Liver (tissue), 9 donors: ENCODE data around the gene LRRC61. TPM values are rescaled to one million over a fixed set of nuclear protein-coding genes. Genes with fewer than 3 reads are reported as not detected.
A peak's percentile ranks its signal among the peaks of the same experiment; 100 is the strongest.

Source experiments
- DNase-seq: peaks from one replicate; pipeline ENCODE4 v3.0.0-alpha.2; 2017; ENCODE audit warnings: low spot score
- H3K27ac ChIP-seq, 2 donors: one replicate each; pipeline ENCODE4 v1.7.0; 2013; ENCODE audit warnings: inconsistent platforms in 2 of 2, low read length in 2 of 2, control low read depth in 1 of 2, low read depth in 1 of 2, mild to moderate bottlenecking in 1 of 2
- H3K27me3 ChIP-seq, 4 donors: one replicate each; pipeline versions ENCODE4 v1.6.1 to v1.7.0; 2013; ENCODE audit warnings: low read length in 3 of 4, inconsistent platforms in 1 of 4, mild to moderate bottlenecking in 1 of 4, moderate library complexity in 1 of 4; ENCODE audit not compliant: control insufficient read depth in 4 of 4, insufficient read depth in 4 of 4
- H3K36me3 ChIP-seq, 4 donors: one replicate each; pipeline versions ENCODE4 v1.6.1 to v1.7.0; 2013; ENCODE audit warnings: low read length in 3 of 4, mild to moderate bottlenecking in 3 of 4, low read depth in 1 of 4, moderate library complexity in 1 of 4; ENCODE audit not compliant: control insufficient read depth in 4 of 4, insufficient read depth in 3 of 4
- H3K4me1 ChIP-seq, 4 donors: one replicate each; pipeline versions ENCODE4 v1.6.1 to v1.7.0; 2013; ENCODE audit warnings: low read length in 3 of 4, mild to moderate bottlenecking in 3 of 4, moderate library complexity in 1 of 4; ENCODE audit not compliant: control insufficient read depth in 4 of 4, insufficient read depth in 4 of 4
- H3K4me3 ChIP-seq, 3 donors: one replicate each; pipeline versions ENCODE4 v1.6.1 to v1.7.0; 2013; ENCODE audit warnings: low read length in 3 of 3, control low read depth in 1 of 3, low read depth in 1 of 3, mild to moderate bottlenecking in 1 of 3
- H3K9ac ChIP-seq, 2 donors: one replicate each; pipeline ENCODE4 v1.7.0; 2013; ENCODE audit warnings: low read length in 2 of 2, mild to moderate bottlenecking in 2 of 2, moderate library complexity in 2 of 2, control low read depth in 1 of 2, low read depth in 1 of 2
- H3K9me3 ChIP-seq, 4 donors: one replicate each; pipeline versions ENCODE4 v1.6.1 to v1.7.0; 2013; ENCODE audit warnings: low read length in 3 of 4; ENCODE audit not compliant: control insufficient read depth in 4 of 4
- ATF3 ChIP-seq: IDR thresholded peaks from 2 replicates; pipeline ENCODE4 v1.6.1; 2016; ENCODE audit warnings: antibody characterized with exemption
- EGR1 ChIP-seq, 2 donors: IDR thresholded peaks; 2 replicates each; pipeline ENCODE4 v1.6.1; 2016 to 2018; ENCODE audit warnings: antibody characterized with exemption in 2 of 2, low read depth in 2 of 2
- FOXA1 ChIP-seq: IDR thresholded peaks from 2 replicates; pipeline ENCODE4 v1.6.1; 2016; ENCODE audit warnings: antibody characterized with exemption
- FOXA2 ChIP-seq: IDR thresholded peaks from 2 replicates; pipeline ENCODE4 v1.6.1; 2016; ENCODE audit warnings: antibody characterized with exemption
- GABPA ChIP-seq, 2 donors: IDR thresholded peaks in 1 of 2; conservative IDR thresholded peaks in 1 of 2; 2 replicates each; pipeline ENCODE4 v1.6.1; 2016; ENCODE audit warnings: antibody characterized with exemption in 2 of 2, mild to moderate bottlenecking in 1 of 2, moderate library complexity in 1 of 2
- HNF4A ChIP-seq, 2 donors: conservative IDR thresholded peaks; 2 replicates each; pipeline ENCODE4 v1.6.1; 2016; ENCODE audit warnings: antibody characterized with exemption in 2 of 2, mild to moderate bottlenecking in 2 of 2
- HNF4G ChIP-seq: IDR thresholded peaks from 2 replicates; pipeline ENCODE4 v1.6.1; 2016; ENCODE audit warnings: antibody characterized with exemption
- JUND ChIP-seq, 2 donors: IDR thresholded peaks; 2 replicates each; pipeline ENCODE4 v1.6.1; 2016; ENCODE audit warnings: antibody characterized with exemption in 2 of 2
- MAX ChIP-seq: IDR thresholded peaks from 2 replicates; pipeline ENCODE4 v1.6.1; 2016; ENCODE audit warnings: antibody characterized with exemption
- NR2F2 ChIP-seq: IDR thresholded peaks from 2 replicates; pipeline ENCODE4 v1.6.1; 2016; ENCODE audit warnings: antibody characterized with exemption
- RAD21 ChIP-seq, 2 donors: IDR thresholded peaks; 2 replicates each; pipeline ENCODE4 v1.6.1; 2016; ENCODE audit warnings: antibody characterized with exemption in 2 of 2, mild to moderate bottlenecking in 2 of 2
- RXRA ChIP-seq, 2 donors: IDR thresholded peaks; 2 replicates each; pipeline ENCODE4 v1.6.1; 2017 to 2018; ENCODE audit warnings: antibody characterized with exemption in 2 of 2, mild to moderate bottlenecking in 1 of 2
- SP1 ChIP-seq: IDR thresholded peaks from 2 replicates; pipeline ENCODE4 v1.6.1; 2018; ENCODE audit warnings: antibody characterized with exemption, mild to moderate bottlenecking
- TAF1 ChIP-seq: conservative IDR thresholded peaks from 2 replicates; pipeline ENCODE4 v1.6.1; 2016; ENCODE audit warnings: antibody characterized with exemption, mild to moderate bottlenecking
- YY1 ChIP-seq: IDR thresholded peaks from 2 replicates; pipeline ENCODE4 v1.6.1; 2016; ENCODE audit warnings: antibody characterized with exemption, mild to moderate bottlenecking
- ZBTB33 ChIP-seq: IDR thresholded peaks from 2 replicates; pipeline ENCODE4 v1.6.1; 2016; ENCODE audit warnings: antibody characterized with exemption
- WGBS: extraction: QIAGEN DNeasy Blood & Tissue Kit; methylation state at CpG from one replicate; pipeline ENCODE4 v1.1.7; 2013; 5-methylcytosine and 5-hydroxymethylcytosine counted together
- polyA plus RNA-seq, 2 donors: library from polyadenylated mRNA; stranded (reverse) in 1 of 2; unstranded in 1 of 2; fragments of 200-250 nt in 1 of 2; fragments of >200 nt in 1 of 2; fragmentation: Nextera tagmentation in 1 of 2; extraction: Ambion mirVana in 1 of 2; gene quantifications; one replicate each; pipeline versions ENCODE4 v1.2.1 to v1.2.3, GENCODE V29; 2013 to 2015
- total RNA-seq, 2 donors: library from RNA; depleted of rRNA; stranded (reverse); fragments of >200 nt; gene quantifications; one replicate each; pipeline ENCODE4 v1.2.3, GENCODE V29; 2014
- TF ChIP-seq, protein P1 (sequence below): fragments of 150-350 bp; IDR thresholded peaks from 2 replicates; pipeline ENCODE4 v1.5.1; 2017; ENCODE audit warnings: improper control_type of control experiment, low read depth, low read length; ENCODE audit not compliant: missing input control
- TF ChIP-seq, protein P2 (sequence below): IDR thresholded peaks from 2 replicates; pipeline ENCODE4 v1.6.1; 2016; ENCODE audit warnings: antibody characterized with exemption, mild to moderate bottlenecking
- donor health status: healthy.
- donor health status: healthy.
- donor health status: healthy.
- donor health status: healthy.
- donor health status: healthy.

Gene LRRC61
- total and polyA plus RNA-seq, 4 donors, result 12.0 to 21.0 (median 15.6) TPM

DNA sequence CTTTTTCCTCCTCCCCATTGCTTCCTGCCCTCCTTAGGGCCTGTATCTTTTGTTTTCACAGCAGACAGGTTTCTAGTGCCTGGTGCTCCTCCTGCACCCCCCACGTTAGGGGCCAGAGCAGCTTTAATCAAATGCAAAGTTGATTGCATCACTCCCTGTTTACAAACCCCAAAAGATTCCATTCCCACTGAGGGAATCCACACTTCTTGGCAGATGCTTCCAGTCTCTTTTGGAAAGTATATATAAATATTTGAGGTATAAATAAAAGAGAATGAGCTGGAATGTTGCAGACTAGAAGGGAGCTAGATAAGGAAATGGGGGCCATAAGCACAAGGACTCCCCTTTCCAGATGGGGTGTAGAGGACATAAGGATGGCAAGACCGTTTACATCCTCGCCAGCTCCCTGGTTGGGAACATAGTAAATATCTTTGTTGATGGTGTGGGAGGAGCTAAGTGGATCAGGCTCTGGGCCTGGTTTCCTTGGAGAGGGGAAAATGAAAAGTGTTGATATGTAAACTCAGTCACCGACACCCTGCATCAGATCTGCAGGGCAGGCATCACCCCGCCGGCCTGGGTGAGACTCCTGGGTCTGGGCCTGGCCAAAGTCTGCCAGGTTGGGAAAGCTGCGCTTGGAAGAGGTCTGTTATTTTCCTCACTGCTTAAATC, 12.1 kb downstream of the LRRC61 start:
- Histone ChIP-seq H3K9ac (no peak overlapping the region), H3K4me1 (peaks cover 23 to 60% (median 55%) of the 10 kb centered on the region in 4 donors), H3K9me3 (no peaks in the 10 kb centered on the region), H3K4me3 (no peak overlapping the region), H3K36me3 (peaks cover 0 to 21% (median 7%) of the 10 kb centered on the region in 4 donors), H3K27me3 (no peaks in the 10 kb centered on the region), H3K27ac (peak overlapping the region; percentile 77 to 80)
- DNase-seq, result no peak
- TF ChIP-seq NR2F2, result no peak
- peak in 1 of 2 donors; percentile 32 for TF ChIP-seq JUND (IDR thresholded peaks at IDR 0.05)
- peak; percentile 19 to 60 for TF ChIP-seq RXRA (IDR thresholded peaks at IDR 0.05)
- TF ChIP-seq, protein P1, sequence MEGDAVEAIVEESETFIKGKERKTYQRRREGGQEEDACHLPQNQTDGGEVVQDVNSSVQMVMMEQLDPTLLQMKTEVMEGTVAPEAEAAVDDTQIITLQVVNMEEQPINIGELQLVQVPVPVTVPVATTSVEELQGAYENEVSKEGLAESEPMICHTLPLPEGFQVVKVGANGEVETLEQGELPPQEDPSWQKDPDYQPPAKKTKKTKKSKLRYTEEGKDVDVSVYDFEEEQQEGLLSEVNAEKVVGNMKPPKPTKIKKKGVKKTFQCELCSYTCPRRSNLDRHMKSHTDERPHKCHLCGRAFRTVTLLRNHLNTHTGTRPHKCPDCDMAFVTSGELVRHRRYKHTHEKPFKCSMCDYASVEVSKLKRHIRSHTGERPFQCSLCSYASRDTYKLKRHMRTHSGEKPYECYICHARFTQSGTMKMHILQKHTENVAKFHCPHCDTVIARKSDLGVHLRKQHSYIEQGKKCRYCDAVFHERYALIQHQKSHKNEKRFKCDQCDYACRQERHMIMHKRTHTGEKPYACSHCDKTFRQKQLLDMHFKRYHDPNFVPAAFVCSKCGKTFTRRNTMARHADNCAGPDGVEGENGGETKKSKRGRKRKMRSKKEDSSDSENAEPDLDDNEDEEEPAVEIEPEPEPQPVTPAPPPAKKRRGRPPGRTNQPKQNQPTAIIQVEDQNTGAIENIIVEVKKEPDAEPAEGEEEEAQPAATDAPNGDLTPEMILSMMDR, result no peak
- TF ChIP-seq, protein P2, sequence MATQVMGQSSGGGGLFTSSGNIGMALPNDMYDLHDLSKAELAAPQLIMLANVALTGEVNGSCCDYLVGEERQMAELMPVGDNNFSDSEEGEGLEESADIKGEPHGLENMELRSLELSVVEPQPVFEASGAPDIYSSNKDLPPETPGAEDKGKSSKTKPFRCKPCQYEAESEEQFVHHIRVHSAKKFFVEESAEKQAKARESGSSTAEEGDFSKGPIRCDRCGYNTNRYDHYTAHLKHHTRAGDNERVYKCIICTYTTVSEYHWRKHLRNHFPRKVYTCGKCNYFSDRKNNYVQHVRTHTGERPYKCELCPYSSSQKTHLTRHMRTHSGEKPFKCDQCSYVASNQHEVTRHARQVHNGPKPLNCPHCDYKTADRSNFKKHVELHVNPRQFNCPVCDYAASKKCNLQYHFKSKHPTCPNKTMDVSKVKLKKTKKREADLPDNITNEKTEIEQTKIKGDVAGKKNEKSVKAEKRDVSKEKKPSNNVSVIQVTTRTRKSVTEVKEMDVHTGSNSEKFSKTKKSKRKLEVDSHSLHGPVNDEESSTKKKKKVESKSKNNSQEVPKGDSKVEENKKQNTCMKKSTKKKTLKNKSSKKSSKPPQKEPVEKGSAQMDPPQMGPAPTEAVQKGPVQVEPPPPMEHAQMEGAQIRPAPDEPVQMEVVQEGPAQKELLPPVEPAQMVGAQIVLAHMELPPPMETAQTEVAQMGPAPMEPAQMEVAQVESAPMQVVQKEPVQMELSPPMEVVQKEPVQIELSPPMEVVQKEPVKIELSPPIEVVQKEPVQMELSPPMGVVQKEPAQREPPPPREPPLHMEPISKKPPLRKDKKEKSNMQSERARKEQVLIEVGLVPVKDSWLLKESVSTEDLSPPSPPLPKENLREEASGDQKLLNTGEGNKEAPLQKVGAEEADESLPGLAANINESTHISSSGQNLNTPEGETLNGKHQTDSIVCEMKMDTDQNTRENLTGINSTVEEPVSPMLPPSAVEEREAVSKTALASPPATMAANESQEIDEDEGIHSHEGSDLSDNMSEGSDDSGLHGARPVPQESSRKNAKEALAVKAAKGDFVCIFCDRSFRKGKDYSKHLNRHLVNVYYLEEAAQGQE, result peak; percentile 25
- peak; percentile 80 for TF ChIP-seq FOXA2
- TF ChIP-seq ATF3, result peak; percentile 64
- peak; percentile 26 for TF ChIP-seq MAX
- peak; percentile 51 for TF ChIP-seq YY1
- TF ChIP-seq FOXA1, result peak; percentile 67
- peak; percentile 39 for TF ChIP-seq ZBTB33
- peak; percentile 10 for TF ChIP-seq SP1
- TF ChIP-seq HNF4G, result no peak
- no peak for TF ChIP-seq TAF1
- peak in 1 of 2 donors; percentile 55 for TF ChIP-seq EGR1 (IDR thresholded peaks at IDR 0.05; ENCODE audit: low read depth in 2 of 2)
- TF ChIP-seq HNF4A (conservative IDR thresholded peaks at IDR 0.05), result peak in 1 of 2 donors; percentile 26
- no peak for TF ChIP-seq GABPA (IDR thresholded peaks at IDR 0.05 in 1 of 2, conservative IDR thresholded peaks at IDR 0.05 in 1 of 2)
- TF ChIP-seq RAD21 (IDR thresholded peaks at IDR 0.05), result peak; percentile 20 to 24
- 30% methylated on average over 7 of the region's 7 CpGs for WGBS
